Mesothelial cell of epicardium (in vitro differentiated cells): Measurements from ENCODE around the gene SERPINH1. TPM values are rescaled to one million over a fixed set of nuclear protein-coding genes. Genes with fewer than 3 reads are reported as not detected.

ENCODE experiments used
- DNase-seq, 2 experiments: peaks; one replicate each; pipeline ENCODE4 v3.0.0; 2021; ENCODE audit warnings: low spot score in 2 of 2; ENCODE audit not compliant: unreplicated experiment in 2 of 2
- H3K27ac Mint-ChIP-seq: 2 replicates; pipeline ENCODE4 v1.8.0; 2021; ENCODE audit warnings: mixed read lengths
- H3K27me3 Mint-ChIP-seq: 2 replicates; pipeline ENCODE4 v1.8.0; 2021; ENCODE audit warnings: low read depth, mixed read lengths
- H3K36me3 Mint-ChIP-seq: 2 replicates; pipeline ENCODE4 v1.8.0; 2021; ENCODE audit warnings: mixed read lengths
- H3K4me1 Mint-ChIP-seq: 2 replicates; pipeline ENCODE4 v1.8.0; 2021; ENCODE audit warnings: mixed read lengths
- H3K4me3 Mint-ChIP-seq: 2 replicates; pipeline ENCODE4 v1.8.0; 2021; ENCODE audit warnings: mild to moderate bottlenecking, moderate library complexity, mixed read lengths
- H3K9me3 Mint-ChIP-seq: 2 replicates; pipeline ENCODE4 v1.8.0; 2021; ENCODE audit warnings: mixed read lengths
- total RNA-seq: library from RNA; stranded (reverse); gene quantifications from 3 replicates; pipeline ENCODE4 v1.2.1, GENCODE V29; 2021
- TF ChIP-seq, protein P1 (sequence below): fragments of 200-600 bp; sonication (generic); IDR thresholded peaks from one replicate; pipeline ENCODE4 v1.5.0; 2021; ENCODE audit warnings: antibody characterized with exemption; ENCODE audit not compliant: unreplicated experiment

SERPINH1 gene
- total RNA-seq, 1 donor from 2014 or later: 375 TPM

DNA sequence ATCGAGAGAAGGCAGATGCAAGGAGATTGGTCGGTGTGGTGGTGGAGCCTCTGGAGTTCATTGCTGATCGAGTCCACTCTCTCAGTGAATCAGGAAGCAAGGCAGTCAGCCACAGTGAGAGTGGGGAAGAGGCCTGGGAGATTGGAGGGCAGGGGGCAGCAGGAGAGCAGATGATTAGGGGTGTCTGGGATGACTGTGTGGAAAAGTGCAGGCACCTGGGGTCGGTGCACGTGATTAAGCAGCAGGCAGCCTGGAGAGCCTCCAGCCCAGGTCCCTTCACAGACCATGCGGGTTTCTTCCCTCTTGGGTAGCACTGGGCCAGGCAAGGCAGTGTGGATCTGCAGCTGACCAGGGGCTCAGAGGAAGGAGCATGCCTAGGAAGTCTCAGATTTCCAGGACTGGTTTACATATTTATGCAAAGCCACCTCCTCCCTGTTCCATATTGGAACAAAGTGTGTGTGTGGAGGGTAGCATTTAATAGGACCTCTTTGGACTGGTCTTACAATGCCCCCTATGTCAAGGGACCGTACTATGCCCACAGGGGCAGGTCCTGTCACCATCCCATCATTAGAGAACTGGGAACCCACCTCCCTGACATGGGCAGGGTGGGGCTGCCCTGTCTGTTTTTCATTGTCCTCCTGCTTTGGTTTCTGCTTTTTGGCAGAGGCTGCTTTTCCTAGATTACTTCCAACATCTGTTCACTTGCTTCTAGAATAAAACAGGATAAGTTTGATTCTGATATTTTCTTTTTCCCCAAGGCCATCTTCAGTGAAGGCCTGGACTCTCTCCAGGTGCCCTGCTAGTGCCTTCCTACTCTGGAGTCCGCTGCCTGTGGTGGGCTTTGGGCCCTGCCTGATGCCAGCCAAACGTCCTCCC is 22.4 kb upstream of the SERPINH1 start:
- DNase-seq: no peak
- no peaks in the 10 kb centered on the region for H3K27me3 Mint-ChIP-seq
- no peaks in the 10 kb centered on the region for H3K9me3 Mint-ChIP-seq
- H3K4me1 Mint-ChIP-seq: peaks cover 13% of the 10 kb centered on the region
- no peak overlapping the region for H3K4me3 Mint-ChIP-seq
- TF ChIP-seq, protein P1, sequence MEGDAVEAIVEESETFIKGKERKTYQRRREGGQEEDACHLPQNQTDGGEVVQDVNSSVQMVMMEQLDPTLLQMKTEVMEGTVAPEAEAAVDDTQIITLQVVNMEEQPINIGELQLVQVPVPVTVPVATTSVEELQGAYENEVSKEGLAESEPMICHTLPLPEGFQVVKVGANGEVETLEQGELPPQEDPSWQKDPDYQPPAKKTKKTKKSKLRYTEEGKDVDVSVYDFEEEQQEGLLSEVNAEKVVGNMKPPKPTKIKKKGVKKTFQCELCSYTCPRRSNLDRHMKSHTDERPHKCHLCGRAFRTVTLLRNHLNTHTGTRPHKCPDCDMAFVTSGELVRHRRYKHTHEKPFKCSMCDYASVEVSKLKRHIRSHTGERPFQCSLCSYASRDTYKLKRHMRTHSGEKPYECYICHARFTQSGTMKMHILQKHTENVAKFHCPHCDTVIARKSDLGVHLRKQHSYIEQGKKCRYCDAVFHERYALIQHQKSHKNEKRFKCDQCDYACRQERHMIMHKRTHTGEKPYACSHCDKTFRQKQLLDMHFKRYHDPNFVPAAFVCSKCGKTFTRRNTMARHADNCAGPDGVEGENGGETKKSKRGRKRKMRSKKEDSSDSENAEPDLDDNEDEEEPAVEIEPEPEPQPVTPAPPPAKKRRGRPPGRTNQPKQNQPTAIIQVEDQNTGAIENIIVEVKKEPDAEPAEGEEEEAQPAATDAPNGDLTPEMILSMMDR: no peak
- peak overlapping the region; percentile 88 for H3K27ac Mint-ChIP-seq
- H3K36me3 Mint-ChIP-seq: no peaks in the 10 kb centered on the region

DNA sequence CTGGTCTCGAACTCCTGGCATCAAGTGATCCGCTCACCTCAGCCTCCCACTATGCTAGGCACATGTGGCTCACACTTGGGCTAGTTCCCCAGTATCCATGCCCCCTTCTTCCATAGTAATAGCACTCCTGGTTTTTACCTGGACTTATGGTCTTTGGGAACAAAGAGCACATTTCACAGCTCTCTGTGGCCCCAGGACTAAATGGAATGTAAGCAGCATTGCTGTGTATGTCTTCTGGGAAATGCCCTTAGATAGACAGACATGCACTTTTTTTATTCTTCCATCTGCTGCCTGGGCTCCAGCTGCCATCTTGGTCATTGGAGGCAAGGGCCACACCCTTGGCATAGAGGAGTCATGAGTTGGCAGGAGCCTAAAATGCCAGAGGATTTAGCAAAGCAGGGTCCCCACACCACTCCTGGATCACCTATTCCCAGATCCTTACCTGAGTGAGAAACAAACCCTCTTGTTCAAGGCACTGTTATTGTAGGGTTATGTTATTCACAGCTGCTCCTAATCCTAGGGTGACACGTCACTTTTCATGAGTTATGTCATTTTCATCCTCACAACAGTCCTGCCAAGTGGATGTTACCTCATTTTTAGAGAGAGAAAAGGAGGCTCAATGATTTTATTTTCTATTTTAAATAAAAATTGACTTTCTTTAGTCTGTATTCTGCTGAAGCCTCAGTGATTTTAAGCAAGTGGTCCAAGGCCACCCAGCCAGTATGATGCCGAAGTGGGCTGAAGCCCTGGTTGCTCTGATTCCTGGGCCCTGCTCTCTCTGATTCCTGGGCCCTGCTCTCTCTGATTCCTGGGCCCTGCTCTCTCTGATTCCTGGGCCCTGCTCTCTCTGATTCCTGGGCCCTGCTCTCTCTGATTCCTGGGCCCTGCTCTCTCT is 20.6 kb upstream of the SERPINH1 start:
- no peak overlapping the region for H3K4me3 Mint-ChIP-seq

DNA sequence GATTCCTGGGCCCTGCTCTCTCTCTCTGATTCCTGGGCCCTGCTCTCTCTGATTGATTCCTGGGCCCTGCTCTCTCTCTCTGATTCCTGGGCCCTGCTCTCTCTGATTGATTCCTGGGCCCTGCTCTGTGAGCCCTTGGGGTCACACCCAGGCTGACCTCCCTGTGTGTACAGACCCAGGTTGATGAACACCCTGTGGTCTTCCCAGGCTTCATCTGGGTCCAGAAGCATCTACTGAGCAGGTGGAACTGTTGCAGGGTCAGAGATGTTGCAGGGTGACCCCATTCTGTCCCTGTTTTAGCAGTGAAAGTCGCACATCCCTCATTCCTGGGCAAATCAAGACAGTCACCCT is 20.0 kb upstream of the SERPINH1 start:
- Mint-ChIP-seq H3K4me3 (no peak overlapping the region), H3K27me3 (peaks cover 2% of the 10 kb centered on the region), H3K9me3 (no peaks in the 10 kb centered on the region), H3K36me3 (no peaks in the 10 kb centered on the region), H3K27ac (no peak overlapping the region), H3K4me1 (peaks cover 13% of the 10 kb centered on the region)
- DNase-seq: no peak
- TF ChIP-seq, protein P1: no peak

More for the DNA sequence above, 20.6 kb upstream of the SERPINH1 start:
- TF ChIP-seq, protein P1: no peak
- DNase-seq: no peak
- Mint-ChIP-seq H3K4me1 (peaks cover 13% of the 10 kb centered on the region), H3K27ac (no peak overlapping the region), H3K27me3 (peaks cover 2% of the 10 kb centered on the region), H3K9me3 (no peaks in the 10 kb centered on the region), H3K36me3 (no peaks in the 10 kb centered on the region)

GRCh38 chr11:75543806-75544205 is 18.2 kb upstream of the SERPINH1 start:
- Mint-ChIP-seq H3K4me3 (no peak overlapping the region), H3K27me3 (peaks cover 2% of the 10 kb centered on the region), H3K4me1 (peaks cover 17% of the 10 kb centered on the region), H3K27ac (no peak overlapping the region), H3K9me3 (no peaks in the 10 kb centered on the region), H3K36me3 (no peaks in the 10 kb centered on the region)
- TF ChIP-seq, protein P1: no peak
- DNase-seq: no peak

GRCh38 chr11:75547177-75547576 is 14.9 kb upstream of the SERPINH1 start:
- DNase-seq: no peak
- TF ChIP-seq, protein P1: no peak
- Mint-ChIP-seq H3K27me3 (peaks cover 2% of the 10 kb centered on the region), H3K4me3 (no peak overlapping the region), H3K27ac (no peak overlapping the region), H3K4me1 (peaks cover 7% of the 10 kb centered on the region), H3K36me3 (no peaks in the 10 kb centered on the region), H3K9me3 (peaks cover 3% of the 10 kb centered on the region)
